Progenitor cell of endocrine pancreas (in vitro differentiated cells): ENCODE data around the gene POLR2E. TPM values are rescaled to one million over a fixed set of nuclear protein-coding genes. Genes with fewer than 3 reads are reported as not detected.

Experiments used
- DNase-seq: peaks from one replicate; pipeline ENCODE4 v3.0.0; 2021; ENCODE audit warnings: low spot score; ENCODE audit not compliant: unreplicated experiment
- H3K27ac Mint-ChIP-seq: 2 replicates; pipeline ENCODE4 v1.8.0; 2021; ENCODE audit warnings: mild to moderate bottlenecking, moderate library complexity, mixed read lengths
- H3K27me3 Mint-ChIP-seq: 2 replicates; pipeline ENCODE4 v1.8.0; 2021; ENCODE audit warnings: mixed read lengths
- H3K36me3 Mint-ChIP-seq: 2 replicates; pipeline ENCODE4 v1.8.0; 2022; ENCODE audit warnings: mixed read lengths; ENCODE audit not compliant: insufficient read depth
- H3K4me1 Mint-ChIP-seq: 2 replicates; pipeline ENCODE4 v1.8.0; 2021; ENCODE audit warnings: low read depth, mixed read lengths
- H3K4me3 Mint-ChIP-seq: 2 replicates; pipeline ENCODE4 v1.8.0; 2021; ENCODE audit warnings: low read depth, mild to moderate bottlenecking, moderate library complexity, mixed read lengths
- H3K9me3 Mint-ChIP-seq: 2 replicates; pipeline ENCODE4 v1.8.0; 2021; ENCODE audit warnings: low read depth, mixed read lengths
- long read RNA-seq: library from polyadenylated mRNA; unstranded; transcript quantifications from one replicate; pipeline ENCODE4 v2.0.0, GENCODE V29; 2020
- total RNA-seq: library from RNA; stranded (reverse); gene quantifications from 2 replicates; pipeline ENCODE4 v1.2.1, GENCODE V29; 2021
- TF ChIP-seq, protein P1 (sequence below): fragments of 200-600 bp; sonication (generic); IDR thresholded peaks from one replicate; pipeline ENCODE4 v1.5.0; 2021; ENCODE audit warnings: antibody characterized with exemption, mild to moderate bottlenecking; ENCODE audit not compliant: unreplicated experiment

The POLR2E gene
- 161 TPM in 2 replicates for total RNA-seq
- long read RNA-seq, transcript POLR2E-213 (8 exons, 2,831 nt): major isoform, 15 of 18 reads
- long read RNA-seq, partial matches to known transcripts: 0 of 18 reads
- long read RNA-seq, other reads (novel, unspliced or antisense): 3 of 18 reads

- H3K27ac Mint-ChIP-seq: peak within 1 kb of the TSS; percentile 93
- peak; percentile 99 for DNase-seq
Measured at GRCh38 chr19:1094978-1095701, at the start of gene POLR2E. Gene POLR2E, minus strand, starts transcription at chr19:1095375. Its CDS starts 60 bp downstream, at chr19:1095315.

DNA sequence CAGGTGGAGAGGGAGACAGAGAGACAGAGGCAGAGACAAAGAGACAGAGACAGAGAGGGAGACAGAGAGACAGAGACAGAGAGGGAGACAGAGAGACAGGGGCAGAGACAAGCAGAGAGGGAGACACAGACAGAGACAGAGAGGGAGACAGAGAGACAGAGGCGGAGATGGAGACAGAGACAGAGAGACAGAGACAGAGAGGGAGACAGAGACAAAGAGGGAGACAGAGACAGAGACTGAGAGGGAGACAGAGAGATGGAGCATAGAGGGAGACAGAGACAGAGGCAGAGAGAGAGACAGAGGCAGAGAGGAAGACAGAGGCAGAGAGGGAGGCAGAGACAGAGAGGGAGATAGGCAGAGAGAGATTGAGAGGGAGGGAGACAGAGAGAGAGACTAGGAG lies 49.6 kb upstream of the POLR2E start:
- H3K36me3 Mint-ChIP-seq: peaks cover 16% of the 10 kb centered on the region
- no peak overlapping the region for H3K4me3 Mint-ChIP-seq
- TF ChIP-seq, protein P1, sequence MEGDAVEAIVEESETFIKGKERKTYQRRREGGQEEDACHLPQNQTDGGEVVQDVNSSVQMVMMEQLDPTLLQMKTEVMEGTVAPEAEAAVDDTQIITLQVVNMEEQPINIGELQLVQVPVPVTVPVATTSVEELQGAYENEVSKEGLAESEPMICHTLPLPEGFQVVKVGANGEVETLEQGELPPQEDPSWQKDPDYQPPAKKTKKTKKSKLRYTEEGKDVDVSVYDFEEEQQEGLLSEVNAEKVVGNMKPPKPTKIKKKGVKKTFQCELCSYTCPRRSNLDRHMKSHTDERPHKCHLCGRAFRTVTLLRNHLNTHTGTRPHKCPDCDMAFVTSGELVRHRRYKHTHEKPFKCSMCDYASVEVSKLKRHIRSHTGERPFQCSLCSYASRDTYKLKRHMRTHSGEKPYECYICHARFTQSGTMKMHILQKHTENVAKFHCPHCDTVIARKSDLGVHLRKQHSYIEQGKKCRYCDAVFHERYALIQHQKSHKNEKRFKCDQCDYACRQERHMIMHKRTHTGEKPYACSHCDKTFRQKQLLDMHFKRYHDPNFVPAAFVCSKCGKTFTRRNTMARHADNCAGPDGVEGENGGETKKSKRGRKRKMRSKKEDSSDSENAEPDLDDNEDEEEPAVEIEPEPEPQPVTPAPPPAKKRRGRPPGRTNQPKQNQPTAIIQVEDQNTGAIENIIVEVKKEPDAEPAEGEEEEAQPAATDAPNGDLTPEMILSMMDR: no peak
- no peaks in the 10 kb centered on the region for H3K4me1 Mint-ChIP-seq
- no peaks in the 10 kb centered on the region for H3K27me3 Mint-ChIP-seq
- H3K9me3 Mint-ChIP-seq: peaks cover 4% of the 10 kb centered on the region
- no peak overlapping the region for H3K27ac Mint-ChIP-seq
- DNase-seq: no peak

More at GRCh38 chr19:1094978-1095701, at the start of gene POLR2E:
- peaks cover 27% of the 10 kb centered on the region for H3K4me1 Mint-ChIP-seq
- H3K27me3 Mint-ChIP-seq: no peaks in the 10 kb centered on the region
- H3K4me3 Mint-ChIP-seq: peak within 1 kb of the TSS; percentile 88
- no peaks in the 10 kb centered on the region for H3K36me3 Mint-ChIP-seq
- no peaks in the 10 kb centered on the region for H3K9me3 Mint-ChIP-seq
- TF ChIP-seq, protein P1: no peak

- H3K4me3 Mint-ChIP-seq: no peak overlapping the region
- no peaks in the 10 kb centered on the region for H3K4me1 Mint-ChIP-seq
- DNase-seq: no peak
- TF ChIP-seq, protein P1: no peak
- peaks cover 19% of the 10 kb centered on the region for H3K36me3 Mint-ChIP-seq
- H3K27ac Mint-ChIP-seq: peak overlapping the region; percentile 21
- H3K27me3 Mint-ChIP-seq: no peaks in the 10 kb centered on the region
- H3K9me3 Mint-ChIP-seq: peaks cover 4% of the 10 kb centered on the region
Measured at GRCh38 chr19:1143828-1144399, 48.7 kb upstream of the POLR2E start.

- TF ChIP-seq, protein P1: no peak
- H3K36me3 Mint-ChIP-seq: peaks cover 19% of the 10 kb centered on the region
- no peak overlapping the region for H3K4me3 Mint-ChIP-seq
- peaks cover 4% of the 10 kb centered on the region for H3K9me3 Mint-ChIP-seq
- no peak overlapping the region for H3K27ac Mint-ChIP-seq
- DNase-seq: no peak
- no peaks in the 10 kb centered on the region for H3K4me1 Mint-ChIP-seq
- H3K27me3 Mint-ChIP-seq: no peaks in the 10 kb centered on the region
Measured at GRCh38 chr19:1141944-1142343, 46.8 kb upstream of the POLR2E start.

- DNase-seq: no peak
- peaks cover 19% of the 10 kb centered on the region for H3K36me3 Mint-ChIP-seq
- H3K4me3 Mint-ChIP-seq: no peak overlapping the region
- H3K9me3 Mint-ChIP-seq: peaks cover 4% of the 10 kb centered on the region
- H3K27me3 Mint-ChIP-seq: no peaks in the 10 kb centered on the region
- H3K27ac Mint-ChIP-seq: no peak overlapping the region
- H3K4me1 Mint-ChIP-seq: no peaks in the 10 kb centered on the region
- TF ChIP-seq, protein P1: no peak
Measured at GRCh38 chr19:1140272-1141027, 45.3 kb upstream of the POLR2E start.
